Stimulated activated CD4-positive, alpha-beta T cell treated with anti-CD3 and anti-CD28 coated beads, Interleukin-15, amount 100 ng/mL, for 48 hours (primary cell): ENCODE data around the gene MMP7.
"Not testable (repeated sequence)": the region's sequence is repeated elsewhere in the genome, so short reads cannot be mapped to it uniquely, and the experiment has no call there.

Experiments used
- DNase-seq, 2 donors: peaks; one replicate each; pipeline ENCODE4 v3.0.0-alpha.2; 2020; ENCODE audit warnings: low read depth in 2 of 2

The MMP7 gene

GRCh38 chr11:102539567-102539966 lies 9.0 kb upstream of the MMP7 start:
- no peak for DNase-seq

- DNase-seq = no peak
Observed at GRCh38 chr11:102538932-102539331, 8.4 kb upstream of the MMP7 start.

- DNase-seq = no peak
Observed at GRCh38 chr11:102534261-102534872, 3.8 kb upstream of the MMP7 start.

GRCh38 chr11:102528618-102529017 lies 1.9 kb downstream of the MMP7 start:
- DNase-seq = no peak

GRCh38 chr11:102527684-102528083 lies 2.9 kb downstream of the MMP7 start:
- no peak for DNase-seq

- DNase-seq = no peak
Observed at GRCh38 chr11:102527041-102527440, 3.5 kb downstream of the MMP7 start.

GRCh38 chr11:102523887-102524286 lies 6.7 kb downstream of the MMP7 start:
- no peak for DNase-seq

GRCh38 chr11:102523189-102523570 lies 7.4 kb downstream of the MMP7 start:
- DNase-seq = no peak

GRCh38 chr11:102522312-102523188 lies 8.0 kb downstream of the MMP7 start:
- no peak for DNase-seq

- DNase-seq = no peak
Observed at GRCh38 chr11:102521121-102521520, 9.4 kb downstream of the MMP7 start.

- no peak for DNase-seq
Observed at GRCh38 chr11:102520514-102520913, 10.0 kb downstream of the MMP7 start.

GRCh38 chr11:102518296-102519094 lies 12.1 kb downstream of the MMP7 start:
- DNase-seq = no peak

- no peak for DNase-seq
Observed at GRCh38 chr11:102517670-102518069, 12.9 kb downstream of the MMP7 start.

GRCh38 chr11:102516179-102516578 lies 14.4 kb downstream of the MMP7 start:
- DNase-seq = no peak

GRCh38 chr11:102513869-102514268 lies 16.7 kb downstream of the MMP7 start:
- no peak for DNase-seq

- DNase-seq = no peak
Observed at GRCh38 chr11:102510439-102511135, 20.0 kb downstream of the MMP7 start.

GRCh38 chr11:102502831-102503230 lies 27.7 kb downstream of the MMP7 start:
- DNase-seq = not testable (repeated sequence)

- DNase-seq = no peak
Observed at GRCh38 chr11:102500829-102501228, 29.7 kb downstream of the MMP7 start.

- DNase-seq = no peak
Observed at GRCh38 chr11:102499931-102500330, 30.6 kb downstream of the MMP7 start.

- DNase-seq = no peak
Observed at GRCh38 chr11:102499151-102499550, 31.4 kb downstream of the MMP7 start.

GRCh38 chr11:102497061-102497460 lies 33.5 kb downstream of the MMP7 start:
- no peak for DNase-seq
